ENCODE measurements around the gene PCP4L1. TPM values are rescaled to one million over a fixed set of nuclear protein-coding genes. Genes with fewer than 3 reads are reported as not detected.
"Not testable (repeated sequence)": the region's sequence is repeated elsewhere in the genome, so short reads cannot be mapped to it uniquely, and the experiment has no call there.

The PCP4L1 gene
- total RNA-seq, 1 donor from 2014 or later, result 0.25 TPM

DNA sequence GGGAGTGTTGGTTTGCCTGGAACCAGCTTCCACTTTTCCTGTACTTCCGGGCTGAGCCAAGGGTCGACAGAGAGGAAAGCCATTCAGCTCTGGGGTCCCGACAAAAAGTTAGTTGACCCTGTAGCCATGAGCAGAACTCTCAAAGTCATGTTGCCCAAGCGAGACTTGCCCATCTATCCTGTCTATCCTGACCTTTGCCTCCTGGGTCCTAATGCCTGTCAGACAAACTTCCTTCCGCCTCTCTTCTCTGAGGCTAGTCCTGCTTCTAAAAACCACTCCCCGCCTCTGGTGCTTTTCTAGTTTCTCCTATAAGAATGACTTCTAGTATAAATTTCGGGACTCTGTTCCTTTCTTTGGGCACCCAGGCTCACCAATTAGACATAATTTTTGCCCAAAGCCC, 7.7 kb upstream of the PCP4L1 start:
- TF ChIP-seq, protein P1, sequence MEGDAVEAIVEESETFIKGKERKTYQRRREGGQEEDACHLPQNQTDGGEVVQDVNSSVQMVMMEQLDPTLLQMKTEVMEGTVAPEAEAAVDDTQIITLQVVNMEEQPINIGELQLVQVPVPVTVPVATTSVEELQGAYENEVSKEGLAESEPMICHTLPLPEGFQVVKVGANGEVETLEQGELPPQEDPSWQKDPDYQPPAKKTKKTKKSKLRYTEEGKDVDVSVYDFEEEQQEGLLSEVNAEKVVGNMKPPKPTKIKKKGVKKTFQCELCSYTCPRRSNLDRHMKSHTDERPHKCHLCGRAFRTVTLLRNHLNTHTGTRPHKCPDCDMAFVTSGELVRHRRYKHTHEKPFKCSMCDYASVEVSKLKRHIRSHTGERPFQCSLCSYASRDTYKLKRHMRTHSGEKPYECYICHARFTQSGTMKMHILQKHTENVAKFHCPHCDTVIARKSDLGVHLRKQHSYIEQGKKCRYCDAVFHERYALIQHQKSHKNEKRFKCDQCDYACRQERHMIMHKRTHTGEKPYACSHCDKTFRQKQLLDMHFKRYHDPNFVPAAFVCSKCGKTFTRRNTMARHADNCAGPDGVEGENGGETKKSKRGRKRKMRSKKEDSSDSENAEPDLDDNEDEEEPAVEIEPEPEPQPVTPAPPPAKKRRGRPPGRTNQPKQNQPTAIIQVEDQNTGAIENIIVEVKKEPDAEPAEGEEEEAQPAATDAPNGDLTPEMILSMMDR (IDR thresholded peaks at IDR 0.05; ENCODE audit: unreplicated experiment), result no peak
- Mint-ChIP-seq H3K27ac (no peak overlapping the region), H3K4me1 (no peaks in the 10 kb centered on the region), H3K4me3 (no peak overlapping the region), H3K9me3 (peaks cover 10% of the 10 kb centered on the region), H3K27me3 (ENCODE audit: low read depth) (peaks cover 4% of the 10 kb centered on the region), H3K36me3 (no peaks in the 10 kb centered on the region)
- no peak for DNase-seq (ENCODE audit: low spot score in 2 of 2, unreplicated experiment in 2 of 2)

DNA sequence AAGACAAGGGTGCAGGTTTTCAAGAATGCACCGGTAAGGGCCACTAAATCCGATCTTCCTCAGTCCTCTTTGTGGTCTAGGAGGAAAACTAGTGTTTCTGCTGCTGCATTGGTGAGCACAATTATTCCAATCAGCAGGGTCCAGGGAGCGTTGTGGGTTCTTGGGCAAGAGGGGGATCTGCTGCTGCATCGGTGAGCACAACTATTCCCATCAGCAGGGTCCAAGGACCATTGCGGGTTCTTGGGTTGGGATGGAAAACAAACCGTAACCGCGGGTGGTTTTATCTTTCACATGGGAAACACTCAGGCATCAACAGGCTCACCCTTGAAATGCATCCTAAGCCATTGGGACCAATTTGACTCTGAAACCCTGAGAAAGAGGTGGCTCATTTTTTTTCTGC, 7.0 kb upstream of the PCP4L1 start:
- no peaks in the 10 kb centered on the region for H3K36me3 Mint-ChIP-seq
- no peak overlapping the region for H3K27ac Mint-ChIP-seq
- TF ChIP-seq, protein P1 (IDR thresholded peaks at IDR 0.05; ENCODE audit: unreplicated experiment), result no peak
- DNase-seq (ENCODE audit: low spot score in 2 of 2, unreplicated experiment in 2 of 2), result no peak
- H3K4me1 Mint-ChIP-seq, result no peaks in the 10 kb centered on the region
- H3K9me3 Mint-ChIP-seq, result peaks cover 16% of the 10 kb centered on the region
- H3K27me3 Mint-ChIP-seq (ENCODE audit: low read depth), result peaks cover 4% of the 10 kb centered on the region
- H3K4me3 Mint-ChIP-seq, result no peak overlapping the region

DNA sequence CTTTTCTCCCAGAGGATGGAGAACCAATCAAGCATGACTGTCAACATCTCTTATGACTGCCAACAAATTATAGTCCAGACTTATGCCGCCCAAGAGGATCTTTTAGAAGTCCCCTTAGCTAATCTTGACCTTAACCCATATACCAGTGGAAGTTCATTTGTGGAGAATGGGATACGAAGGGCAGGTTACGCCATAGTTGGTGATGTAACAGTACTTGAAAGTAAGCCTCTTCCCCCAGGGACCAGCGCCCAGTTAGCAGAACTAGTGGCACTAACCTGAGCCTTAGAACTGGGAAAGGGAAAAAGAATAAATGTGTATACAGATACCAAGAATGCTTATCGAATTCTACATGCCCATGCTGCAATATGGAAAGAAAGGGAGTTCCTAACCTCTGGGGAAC, 3.2 kb upstream of the PCP4L1 start:
- not testable (repeated sequence) for H3K4me3 Mint-ChIP-seq; H3K4me1 Mint-ChIP-seq; H3K27ac Mint-ChIP-seq; DNase-seq (ENCODE audit: low spot score in 2 of 2, unreplicated experiment in 2 of 2); H3K36me3 Mint-ChIP-seq
- Mint-ChIP-seq H3K9me3 (peaks cover 20% of the 10 kb centered on the region), H3K27me3 (ENCODE audit: low read depth) (peaks cover 35% of the 10 kb centered on the region)

DNA sequence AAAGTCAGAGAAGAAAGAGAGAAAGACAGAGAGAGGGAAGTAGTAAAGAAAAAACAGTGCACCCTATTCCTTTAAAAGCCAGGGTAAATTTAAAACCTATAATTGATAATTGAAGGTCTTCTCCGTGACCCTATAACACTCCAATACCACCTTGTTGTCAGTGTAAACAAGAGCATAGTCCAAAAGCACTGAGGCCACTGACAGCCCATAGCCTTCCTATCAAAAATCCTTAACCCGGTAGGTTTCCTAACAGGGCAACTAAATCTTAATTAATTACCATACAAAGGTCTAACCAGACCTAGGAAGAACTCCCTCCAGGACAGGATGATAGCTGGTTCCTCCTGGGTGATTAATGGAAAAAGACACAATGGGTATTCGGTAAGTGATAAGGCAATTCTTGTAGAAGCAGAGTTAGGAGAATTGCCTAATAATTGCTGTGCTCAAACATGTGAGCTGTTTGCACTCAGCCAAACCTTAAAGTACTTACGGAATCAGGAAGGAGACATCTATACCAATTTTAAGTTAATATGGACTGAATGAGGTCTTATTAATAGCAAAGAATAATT, 2.5 kb upstream of the PCP4L1 start:
- Mint-ChIP-seq H3K9me3 (peaks cover 20% of the 10 kb centered on the region), H3K27me3 (ENCODE audit: low read depth) (peaks cover 42% of the 10 kb centered on the region)
- DNase-seq (ENCODE audit: low spot score in 2 of 2, unreplicated experiment in 2 of 2); H3K36me3 Mint-ChIP-seq; H3K4me3 Mint-ChIP-seq; H3K27ac Mint-ChIP-seq; H3K4me1 Mint-ChIP-seq: not testable (repeated sequence)

DNA sequence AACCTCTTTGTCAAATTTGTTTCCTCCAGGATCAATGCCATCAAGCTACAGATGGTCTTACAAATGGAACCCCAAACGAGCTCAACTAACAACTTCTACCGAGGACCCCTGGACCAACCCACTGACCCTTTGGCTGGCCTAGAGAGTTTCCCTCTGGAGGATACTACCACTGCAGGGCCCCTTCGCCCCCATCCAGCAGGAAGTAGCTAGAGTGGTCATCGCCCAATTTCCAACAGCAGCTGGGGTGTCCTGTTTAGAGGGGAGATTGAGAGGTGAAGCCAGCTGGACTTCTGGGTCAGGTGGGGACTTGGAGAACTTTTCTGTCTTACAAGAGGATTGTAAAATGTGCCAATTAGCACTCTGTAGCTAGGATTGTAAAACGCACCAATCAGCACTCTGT, 1.4 kb upstream of the PCP4L1 start:
- not testable (repeated sequence) for H3K36me3 Mint-ChIP-seq; H3K4me3 Mint-ChIP-seq; DNase-seq (ENCODE audit: low spot score in 2 of 2, unreplicated experiment in 2 of 2); H3K4me1 Mint-ChIP-seq; H3K27ac Mint-ChIP-seq
- peaks cover 52% of the 10 kb centered on the region for H3K27me3 Mint-ChIP-seq (ENCODE audit: low read depth)
- H3K9me3 Mint-ChIP-seq, result peaks cover 20% of the 10 kb centered on the region

DNA sequence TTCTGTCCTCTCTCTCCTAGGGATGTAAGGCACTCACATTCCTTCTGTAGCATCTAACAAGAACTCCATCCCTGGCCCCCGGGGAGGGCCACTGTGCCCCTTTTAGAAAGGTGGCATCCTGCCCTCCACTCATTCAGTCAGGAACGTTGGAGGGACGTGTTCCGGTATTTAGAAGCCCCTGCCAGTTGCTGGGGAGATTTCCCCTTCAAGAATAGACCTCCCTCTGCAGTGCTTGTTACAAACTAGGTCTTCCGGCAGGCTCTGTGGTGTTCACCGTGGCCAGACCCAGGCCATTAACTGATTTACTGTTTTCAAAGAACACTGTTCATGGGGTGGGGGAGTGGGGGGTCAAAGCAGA, 779 bp downstream of the PCP4L1 start:
- peaks cover 7% of the 10 kb centered on the region for H3K36me3 Mint-ChIP-seq
- H3K9me3 Mint-ChIP-seq, result peaks cover 20% of the 10 kb centered on the region
- peaks cover 7% of the 10 kb centered on the region for H3K4me1 Mint-ChIP-seq
- TF ChIP-seq, protein P1 (IDR thresholded peaks at IDR 0.05; ENCODE audit: unreplicated experiment), result no peak
- no peak for DNase-seq (ENCODE audit: low spot score in 2 of 2, unreplicated experiment in 2 of 2)
- H3K27ac Mint-ChIP-seq, result no peak overlapping the region
- peaks cover 57% of the 10 kb centered on the region for H3K27me3 Mint-ChIP-seq (ENCODE audit: low read depth)
- peak overlapping the region; percentile 58 for H3K4me3 Mint-ChIP-seq

DNA sequence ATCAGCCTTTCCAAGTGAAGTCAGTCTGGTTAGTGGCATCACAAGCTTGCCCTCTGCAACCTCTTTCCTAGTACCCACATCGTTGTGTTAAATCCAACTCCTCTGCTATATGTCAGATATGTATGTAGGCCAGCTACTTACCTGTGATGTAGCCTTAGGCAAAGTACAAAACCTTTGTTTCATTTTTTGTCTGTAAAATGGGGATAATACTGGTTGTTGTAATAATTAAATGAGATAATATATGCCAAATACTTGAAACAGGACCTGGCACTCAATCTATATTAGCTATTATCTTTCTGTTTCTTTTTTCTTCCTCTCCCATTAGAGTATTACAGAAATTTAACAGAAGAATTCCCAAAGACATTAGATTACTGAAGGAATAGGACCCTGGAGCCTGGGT, 1.2 kb downstream of the PCP4L1 start:
- no peak for DNase-seq (ENCODE audit: low spot score in 2 of 2, unreplicated experiment in 2 of 2)
- Mint-ChIP-seq H3K9me3 (peaks cover 20% of the 10 kb centered on the region), H3K27ac (no peak overlapping the region), H3K36me3 (peaks cover 7% of the 10 kb centered on the region), H3K4me1 (peaks cover 7% of the 10 kb centered on the region), H3K27me3 (ENCODE audit: low read depth) (peaks cover 57% of the 10 kb centered on the region), H3K4me3 (no peak overlapping the region)
- TF ChIP-seq, protein P1 (IDR thresholded peaks at IDR 0.05; ENCODE audit: unreplicated experiment), result no peak
